IMR-90 (cell line): ENCODE results near the gene GPX5. TPM values are rescaled to one million over a fixed set of nuclear protein-coding genes. Genes with fewer than 3 reads are reported as not detected.

Experiments used
- ATAC-seq: fragments of 200-7000 bp; cut with Tn5 transposase; 2 replicates; pipeline ENCODE4 v1.9.1; 2020; ENCODE audit warnings: low read depth, mild to moderate bottlenecking, moderate library complexity
- BruUV-seq: library from RNA; stranded (reverse); fragments of 400-500 nt; replicated peaks from 2 replicates; lab custom pipeline; 2021; lab: Mats Ljungman, UMichigan
- CTCF ChIA-PET: fragments of 300-600 bp; formaldehyde crosslinking; extraction: SDS; loops from one replicate; lab custom pipeline; 2021; ENCODE audit warnings: antibody characterized with exemption; lab: Yijun Ruan, JAX
- POLR2A ChIA-PET: fragments of 300-600 bp; sonication (Branson Sonifier 250); formaldehyde crosslinking; loops from one replicate; lab custom pipeline; 2022; ENCODE audit warnings: antibody characterized with exemption; ENCODE audit not compliant: unreplicated experiment; lab: Charles Lee
- DNase-seq: peaks from one replicate; pipeline ENCODE4 v3.0.0; 2013
- H2AFZ ChIP-seq: replicated peaks from 2 replicates; pipeline ENCODE3; 2013; ENCODE audit warnings: low read length, mild to moderate bottlenecking; ENCODE audit not compliant: poor library complexity
- H2AK5ac ChIP-seq: 2 replicates; pipeline ENCODE4 v1.6.1; 2013; ENCODE audit warnings: low read depth, low read length, inconsistent platforms
- H2AK9ac ChIP-seq: replicated peaks from 2 replicates; pipeline ENCODE3; 2013; ENCODE audit warnings: mild to moderate bottlenecking, low read depth, low read length, moderate library complexity; ENCODE audit not compliant: poor library complexity
- H2BK120ac ChIP-seq: 2 replicates; pipeline ENCODE4 v1.6.1; 2013; ENCODE audit warnings: low read depth, low read length, inconsistent platforms
- H2BK15ac ChIP-seq: 3 replicates; pipeline ENCODE4 v1.6.1; 2013; ENCODE audit warnings: low read depth, low read length, inconsistent platforms
- H2BK20ac ChIP-seq: 2 replicates; pipeline ENCODE4 v1.6.1; 2013; ENCODE audit warnings: low read depth, mild to moderate bottlenecking, inconsistent platforms, low read length, moderate library complexity
- H2BK5ac ChIP-seq: 2 replicates; pipeline ENCODE4 v1.6.1; 2013; ENCODE audit warnings: mild to moderate bottlenecking, low read depth, low read length, inconsistent platforms; ENCODE audit not compliant: poor library complexity, severe bottlenecking
- H3K14ac ChIP-seq: replicated peaks from 2 replicates; pipeline ENCODE4 v1.6.1; 2013; ENCODE audit warnings: low read depth, low read length, inconsistent platforms
- H3K18ac ChIP-seq: 2 replicates; pipeline ENCODE4 v1.6.1; 2013; ENCODE audit warnings: low read depth, low read length, control low read depth
- H3K23ac ChIP-seq: 2 replicates; pipeline ENCODE4 v1.6.1; 2013; ENCODE audit warnings: low read depth, low read length, inconsistent platforms
- H3K27ac ChIP-seq: 2 replicates; pipeline ENCODE4 v1.5.1; 2013; ENCODE audit warnings: mild to moderate bottlenecking, control low read depth, low read length; ENCODE audit not compliant: insufficient read depth
- H3K27me3 ChIP-seq: 2 replicates; pipeline ENCODE4 v1.6.1; 2013; ENCODE audit warnings: low read length; ENCODE audit not compliant: control insufficient read depth, insufficient read depth
- H3K36me3 ChIP-seq: 2 replicates; pipeline ENCODE4 v1.6.1; 2013; ENCODE audit warnings: low read length, mixed read lengths; ENCODE audit not compliant: control insufficient read depth, insufficient read depth
- H3K4ac ChIP-seq: 2 replicates; pipeline ENCODE4 v1.6.1; 2013; ENCODE audit warnings: low read depth, low read length, inconsistent platforms
- H3K4me1 ChIP-seq: 2 replicates; pipeline ENCODE4 v1.6.1; 2013; ENCODE audit warnings: low read length, mixed read lengths; ENCODE audit not compliant: control insufficient read depth, insufficient read depth
- H3K4me2 ChIP-seq: 2 replicates; pipeline ENCODE4 v1.6.1; 2013; ENCODE audit warnings: low read depth, mild to moderate bottlenecking, control low read depth, low read length, moderate library complexity
- H3K4me3 ChIP-seq: 2 replicates; pipeline ENCODE4 v1.5.1; 2013; ENCODE audit warnings: low read depth, mild to moderate bottlenecking, control low read depth, low read length, moderate library complexity; ENCODE audit not compliant: insufficient read depth
- H3K56ac ChIP-seq: 2 replicates; pipeline ENCODE4 v1.6.1; 2013; ENCODE audit warnings: low read length, inconsistent platforms; ENCODE audit not compliant: insufficient read depth; ENCODE audit errors: extremely low read depth
- H3K79me1 ChIP-seq, 2 experiments: 2 replicates each; pipeline ENCODE4 v1.6.1; 2013; ENCODE audit warnings: low read length in 2 of 2, inconsistent platforms in 1 of 2, low read depth in 1 of 2
- H3K9ac ChIP-seq: 2 replicates; pipeline ENCODE4 v1.6.1; 2013; ENCODE audit warnings: low read depth, low read length, control low read depth
- H3K9me1 ChIP-seq: 2 replicates; pipeline ENCODE4 v1.6.1; 2013; ENCODE audit warnings: low read length, inconsistent platforms; ENCODE audit not compliant: insufficient read depth
- H3K9me3 ChIP-seq: 2 replicates; pipeline ENCODE4 v1.6.1; 2013; ENCODE audit warnings: low read length; ENCODE audit not compliant: control insufficient read depth, insufficient read depth
- H4K20me1 ChIP-seq: 2 replicates; pipeline ENCODE4 v1.6.1; 2013; ENCODE audit warnings: low read length, inconsistent platforms; ENCODE audit not compliant: insufficient read depth
- H4K5ac ChIP-seq: 2 replicates; pipeline ENCODE4 v1.6.1; 2013; ENCODE audit warnings: mild to moderate bottlenecking, low read depth, low read length, control low read depth
- H4K8ac ChIP-seq, 2 experiments: 2 replicates each; pipeline ENCODE4 v1.6.1; 2013; ENCODE audit warnings: low read depth in 2 of 2, low read length in 2 of 2, control low read depth in 1 of 2, inconsistent platforms in 1 of 2
- H4K91ac ChIP-seq: 2 replicates; pipeline ENCODE4 v1.6.1; 2013; ENCODE audit warnings: low read depth, low read length, inconsistent platforms; ENCODE audit not compliant: insufficient read depth
- CEBPB ChIP-seq: IDR thresholded peaks from 2 replicates; pipeline ENCODE4 v1.6.1; 2012; ENCODE audit warnings: low read depth, low read length, improper control_type of control experiment
- CHD1 ChIP-seq: IDR thresholded peaks from 2 replicates; pipeline ENCODE4 v1.6.1; 2012; ENCODE audit warnings: low read depth, low read length, improper control_type of control experiment
- FOS ChIP-seq: fragments of 150-350 bp; IDR thresholded peaks from 2 replicates; pipeline ENCODE4 v1.6.1; 2016; ENCODE audit warnings: low read depth, low read length
- MAFK ChIP-seq: IDR thresholded peaks from 2 replicates; pipeline ENCODE4 v1.6.1; 2012; ENCODE audit warnings: low read depth, low read length, improper control_type of control experiment
- POLR2A ChIP-seq: IDR thresholded peaks from 2 replicates; pipeline ENCODE4 v1.6.1; 2012; ENCODE audit warnings: mild to moderate bottlenecking, low read depth, low read length
- RAD21 ChIP-seq: IDR thresholded peaks from 2 replicates; pipeline ENCODE4 v1.6.1; 2012; ENCODE audit warnings: low read length, improper control_type of control experiment
- RFX5 ChIP-seq: IDR thresholded peaks from 2 replicates; pipeline ENCODE4 v1.8.0; 2012; ENCODE audit warnings: low read depth, mild to moderate bottlenecking, low read length, moderate library complexity
- SMC3 ChIP-seq: fragments of 150-350 bp; IDR thresholded peaks from 2 replicates; pipeline ENCODE4 v1.6.1; 2016; ENCODE audit warnings: low read depth, mild to moderate bottlenecking, antibody characterized with exemption, low read length, moderate library complexity
- WGBS, 2 experiments: methylation state at CpG; one replicate each; pipeline versions ENCODE4 v1.1.5 to v1.1.7; 2013; ENCODE audit warnings: missing lambda C conversion rate in 2 of 2; ENCODE audit not compliant: insufficient read length in 1 of 2; ENCODE audit errors: extremely low coverage in 2 of 2; 5-methylcytosine and 5-hydroxymethylcytosine counted together
- dilution Hi-C: fragments of 300-500 bp; cut with HindIII; formaldehyde crosslinking; loops from one replicate; pipeline ENCODE4 v1.14.3; 2018; ENCODE audit warnings: low sequenced_read_pairs; ENCODE audit not compliant: unreplicated experiment
- in situ Hi-C: fragments of 300-500 bp; cut with MboI; formaldehyde crosslinking; loops from 3 replicates; pipeline ENCODE4 v1.14.3; 2019; ENCODE audit warnings: low sequenced_read_pairs, inconsistent platforms, mixed read lengths
- intact Hi-C: fragments of 100-400 bp; cut with micrococcal nuclease; formaldehyde crosslinking; loops from 2 replicates; pipeline ENCODE4 v1.10.0; 2022
- polyA plus RNA-seq, 3 experiments: library from polyadenylated mRNA; depleted of rRNA; stranded (reverse); fragments of >200 nt; gene quantifications; 2 replicates each; pipeline ENCODE4 v1.2.3, GENCODE V29; 2012; ENCODE audit warnings: low replicate concordance in 1 of 3
- total RNA-seq: library from RNA; depleted of rRNA; stranded (reverse); fragments of >200 nt; gene quantifications from 2 replicates; pipeline ENCODE4 v1.2.3, GENCODE V29; 2012
- TF ChIP-seq, protein P1 (sequence below): fragments of 150-350 bp; IDR thresholded peaks from 2 replicates; pipeline ENCODE4 v1.6.1; 2016; ENCODE audit warnings: low read depth, mild to moderate bottlenecking, low read length, moderate library complexity, borderline replicate concordance
- TF ChIP-seq, protein P2 (sequence below): fragments of 150-350 bp; IDR thresholded peaks from 2 replicates; pipeline ENCODE4 v1.6.1; 2017; ENCODE audit warnings: mild to moderate bottlenecking, antibody characterized with exemption, low read length, low read depth

GPX5 gene
- total and polyA plus RNA-seq, 2 of the 4 experiments (the other 2 are of a cell fraction): not detected

DNA sequence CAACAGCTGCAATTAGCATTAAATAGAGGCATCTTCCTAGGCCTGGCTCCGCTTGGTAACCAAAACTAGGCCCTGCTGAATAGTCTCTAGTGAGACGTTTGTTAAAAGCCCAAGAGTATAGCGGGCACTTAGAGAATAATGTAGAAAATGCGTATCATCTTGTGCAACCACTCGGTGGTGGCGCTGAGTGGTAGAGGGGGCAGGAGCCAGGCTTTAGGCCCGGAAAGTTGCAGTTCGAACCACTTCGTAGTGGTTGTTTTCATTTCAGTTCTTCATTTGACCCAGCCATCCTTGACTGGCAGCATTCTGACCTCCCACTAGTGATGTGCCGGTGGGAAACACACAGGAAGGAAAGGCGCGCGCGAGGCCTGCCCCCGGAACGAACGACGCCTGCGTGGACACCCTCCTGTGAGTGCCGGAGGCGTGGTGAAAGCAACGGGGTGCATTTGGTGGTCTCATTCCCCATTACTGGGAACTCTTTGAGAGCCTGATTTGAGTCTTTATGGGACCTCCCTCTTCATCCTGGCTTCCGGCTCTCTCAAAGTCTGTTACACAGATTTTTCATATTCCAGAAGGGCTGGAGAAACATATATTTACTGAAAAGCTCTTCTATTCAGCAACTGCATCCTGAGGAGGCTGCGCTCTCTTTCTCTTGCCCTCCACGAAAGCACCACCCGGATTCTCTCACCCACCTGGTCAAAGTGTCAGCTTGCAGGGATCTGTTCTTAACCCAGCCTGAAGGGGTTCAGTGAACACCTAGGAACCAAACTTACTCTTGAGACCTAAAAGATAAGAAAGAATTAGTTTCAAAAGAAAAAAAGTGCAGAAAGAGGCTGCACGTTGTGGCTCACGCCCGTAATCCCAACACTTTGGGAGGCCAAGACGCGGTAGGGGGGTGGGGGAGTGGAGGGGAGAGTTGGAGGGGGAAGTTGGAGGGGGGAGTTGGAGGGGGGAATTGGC is 18.2 kb downstream of the GPX5 start:
- Histone ChIP-seq H2BK15ac (no peak overlapping the region), H3K79me1 (no peaks in the 10 kb centered on the region), H4K8ac (no peak overlapping the region), H3K56ac (no peak overlapping the region), H4K20me1 (no peaks in the 10 kb centered on the region), H2AFZ (peak overlapping the region; percentile 60), H3K14ac (no peak overlapping the region), H3K36me3 (no peaks in the 10 kb centered on the region), H2AK9ac (peak overlapping the region; percentile 9), H2AK5ac (no peak overlapping the region), H2BK120ac (no peak overlapping the region), H3K27ac (no peak overlapping the region), H3K27me3 (no peaks in the 10 kb centered on the region), H4K91ac (no peak overlapping the region), H3K18ac (no peak overlapping the region), H3K9ac (no peak overlapping the region), H3K4me3 (peak overlapping the region; percentile 22), H3K23ac (no peak overlapping the region), H3K4ac (no peak overlapping the region), H3K4me2 (peak overlapping the region; percentile 65), H2BK5ac (no peak overlapping the region), H2BK20ac (no peak overlapping the region), H4K5ac (no peak overlapping the region), H3K9me3 (no peaks in the 10 kb centered on the region), H3K4me1 (no peaks in the 10 kb centered on the region), H3K9me1 (no peaks in the 10 kb centered on the region)
- in situ Hi-C loops: no loop called here
- dilution Hi-C loops: no loop called here
- BruUV-seq: no TSS peak
- CTCF ChIA-PET: interaction anchor here (0.6 kb wide), 1 partner anchor 55 kb away, joined by 3 read pairs; no protein-coding TSS in a partner anchor
- intact Hi-C loops: loop anchor here (2.0 kb wide), 2 partner anchors 45 to 55 kb away; no protein-coding TSS in a partner anchor
- no peak for TF ChIP-seq CHD1
- TF ChIP-seq SMC3: no peak
- TF ChIP-seq RFX5: no peak
- no peak for TF ChIP-seq RAD21
- no peak for TF ChIP-seq CEBPB
- TF ChIP-seq MAFK: no peak
- TF ChIP-seq, protein P1, sequence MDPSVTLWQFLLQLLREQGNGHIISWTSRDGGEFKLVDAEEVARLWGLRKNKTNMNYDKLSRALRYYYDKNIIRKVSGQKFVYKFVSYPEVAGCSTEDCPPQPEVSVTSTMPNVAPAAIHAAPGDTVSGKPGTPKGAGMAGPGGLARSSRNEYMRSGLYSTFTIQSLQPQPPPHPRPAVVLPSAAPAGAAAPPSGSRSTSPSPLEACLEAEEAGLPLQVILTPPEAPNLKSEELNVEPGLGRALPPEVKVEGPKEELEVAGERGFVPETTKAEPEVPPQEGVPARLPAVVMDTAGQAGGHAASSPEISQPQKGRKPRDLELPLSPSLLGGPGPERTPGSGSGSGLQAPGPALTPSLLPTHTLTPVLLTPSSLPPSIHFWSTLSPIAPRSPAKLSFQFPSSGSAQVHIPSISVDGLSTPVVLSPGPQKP: no peak
- TF ChIP-seq, protein P2, sequence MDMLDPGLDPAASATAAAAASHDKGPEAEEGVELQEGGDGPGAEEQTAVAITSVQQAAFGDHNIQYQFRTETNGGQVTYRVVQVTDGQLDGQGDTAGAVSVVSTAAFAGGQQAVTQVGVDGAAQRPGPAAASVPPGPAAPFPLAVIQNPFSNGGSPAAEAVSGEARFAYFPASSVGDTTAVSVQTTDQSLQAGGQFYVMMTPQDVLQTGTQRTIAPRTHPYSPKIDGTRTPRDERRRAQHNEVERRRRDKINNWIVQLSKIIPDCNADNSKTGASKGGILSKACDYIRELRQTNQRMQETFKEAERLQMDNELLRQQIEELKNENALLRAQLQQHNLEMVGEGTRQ: no peak
- no peak for TF ChIP-seq POLR2A
- no peak for TF ChIP-seq FOS
- DNase-seq: no peak
- ATAC-seq: no peak
- 29% methylated on average over 6 of the region's 31 CpGs; no CpG with 5 or more reads in 1 of the 2 experiments for WGBS, 2 experiments
- POLR2A ChIA-PET: no interaction called here
